COLO668 (cell line): Measurements from ENCODE around the gene ACO2.
"Not testable (repeated sequence)": the region's sequence is repeated elsewhere in the genome, so short reads cannot be mapped to it uniquely, and the experiment has no call there.

Experiments
- DNase-seq: peaks from one replicate; lab custom pipeline; 2025; ENCODE audit not compliant: unreplicated experiment; lab: John Stamatoyannopoulos, UW

The ACO2 gene

GRCh38 chr22:41447435-41448188 lies 21.3 kb upstream of the ACO2 start:
- peak; percentile 78 for DNase-seq

GRCh38 chr22:41448189-41448808 lies 20.6 kb upstream of the ACO2 start:
- peak; percentile 94 for DNase-seq

- no peak for DNase-seq
These were observed 10.7 kb upstream of the ACO2 start for GRCh38 chr22:41458161-41458728.

- DNase-seq: no peak
These were observed 9.5 kb upstream of the ACO2 start for GRCh38 chr22:41459431-41459830.

GRCh38 chr22:41460071-41460470 lies 8.8 kb upstream of the ACO2 start:
- not testable (repeated sequence) for DNase-seq

GRCh38 chr22:41461901-41462300 lies 7.0 kb upstream of the ACO2 start:
- DNase-seq: no peak

- DNase-seq: peak; percentile 49
These were observed 418 bp downstream of the ACO2 start for GRCh38 chr22:41469218-41469851.

- DNase-seq: no peak
These were observed 2.0 kb downstream of the ACO2 start for GRCh38 chr22:41470886-41471285.

GRCh38 chr22:41471568-41471967 lies 2.7 kb downstream of the ACO2 start:
- no peak for DNase-seq

GRCh38 chr22:41474872-41475451 lies 6.0 kb downstream of the ACO2 start:
- DNase-seq: no peak

GRCh38 chr22:41478473-41478872 lies 9.6 kb downstream of the ACO2 start:
- no peak for DNase-seq

GRCh38 chr22:41478891-41479521 lies 10.1 kb downstream of the ACO2 start:
- DNase-seq: no peak

GRCh38 chr22:41479671-41480396 lies 10.9 kb downstream of the ACO2 start:
- no peak for DNase-seq

GRCh38 chr22:41480397-41480735 lies 11.4 kb downstream of the ACO2 start:
- no peak for DNase-seq

- DNase-seq: no peak
These were observed 12.4 kb downstream of the ACO2 start for GRCh38 chr22:41481131-41481830.

GRCh38 chr22:41481925-41482318 lies 13.0 kb downstream of the ACO2 start:
- no peak for DNase-seq

GRCh38 chr22:41482319-41482935 lies 13.5 kb downstream of the ACO2 start:
- DNase-seq: no peak

GRCh38 chr22:41485033-41485432 lies 16.1 kb downstream of the ACO2 start:
- no peak for DNase-seq
